SJSA1 (cell line): ENCODE measurements around the gene VWC2. TPM values are rescaled to one million over a fixed set of nuclear protein-coding genes. Genes with fewer than 3 reads are reported as not detected.
"Not testable (repeated sequence)": the region's sequence is repeated elsewhere in the genome, so short reads cannot be mapped to it uniquely, and the experiment has no call there.

Experiments used
- DNase-seq, 2 experiments: peaks; one replicate each; pipeline ENCODE4 v3.0.0-alpha.2; 2015 to 2020; ENCODE audit warnings: low spot score in 2 of 2, low read depth in 1 of 2
- H3K27ac ChIP-seq: fragments of 250-450 bp; sonication (Bioruptor Pico); 2 replicates; pipeline ENCODE4 v1.5.1; 2020; ENCODE audit warnings: mild to moderate bottlenecking, moderate library complexity
- H3K27me3 ChIP-seq: fragments of 250-450 bp; sonication (Bioruptor Pico); replicated peaks from 2 replicates; pipeline ENCODE4 v1.5.1; 2020; ENCODE audit warnings: mild to moderate bottlenecking, moderate library complexity
- H3K36me3 ChIP-seq: fragments of 250-450 bp; sonication (Bioruptor Pico); 2 replicates; pipeline ENCODE4 v1.5.1; 2020; ENCODE audit warnings: mild to moderate bottlenecking
- H3K4me1 ChIP-seq: fragments of 250-450 bp; sonication (Bioruptor Pico); replicated peaks from 2 replicates; pipeline ENCODE4 v1.6.1; 2021; ENCODE audit warnings: mild to moderate bottlenecking
- H3K4me3 ChIP-seq: fragments of 250-450 bp; sonication (Bioruptor Pico); 2 replicates; pipeline ENCODE4 v1.5.1; 2020; ENCODE audit warnings: mild to moderate bottlenecking
- H3K9me3 ChIP-seq: fragments of 250-450 bp; sonication (Bioruptor Pico); replicated peaks from 2 replicates; pipeline ENCODE4 v1.5.1; 2020; ENCODE audit warnings: mild to moderate bottlenecking
- total RNA-seq: library from RNA; depleted of rRNA; stranded (reverse); fragments of >200 nt; shearing (Covaris generic); gene quantifications from 2 replicates; pipeline ENCODE4 v1.2.3, GENCODE V29; 2014

The VWC2 gene
- total RNA-seq, 1 experiment from 2014 or later = not detected

- Histone ChIP-seq H3K36me3 (no peaks in the 10 kb centered on the region), H3K27ac (no peak overlapping the region), H3K9me3 (no peaks in the 10 kb centered on the region), H3K4me1 (no peaks in the 10 kb centered on the region), H3K4me3 (no peak overlapping the region), H3K27me3 (no peaks in the 10 kb centered on the region)
- DNase-seq = no peak
Measured at GRCh38 chr7:49848211-49848841, 74.9 kb downstream of the VWC2 start.

- H3K9me3 ChIP-seq = no peaks in the 10 kb centered on the region
- no peaks in the 10 kb centered on the region for H3K4me1 ChIP-seq
- no peaks in the 10 kb centered on the region for H3K36me3 ChIP-seq
- H3K27ac ChIP-seq = no peak overlapping the region
- no peaks in the 10 kb centered on the region for H3K27me3 ChIP-seq
- H3K4me3 ChIP-seq = no peak overlapping the region
- no peak for DNase-seq
Measured at GRCh38 chr7:49850921-49851613, 77.6 kb downstream of the VWC2 start.

DNA sequence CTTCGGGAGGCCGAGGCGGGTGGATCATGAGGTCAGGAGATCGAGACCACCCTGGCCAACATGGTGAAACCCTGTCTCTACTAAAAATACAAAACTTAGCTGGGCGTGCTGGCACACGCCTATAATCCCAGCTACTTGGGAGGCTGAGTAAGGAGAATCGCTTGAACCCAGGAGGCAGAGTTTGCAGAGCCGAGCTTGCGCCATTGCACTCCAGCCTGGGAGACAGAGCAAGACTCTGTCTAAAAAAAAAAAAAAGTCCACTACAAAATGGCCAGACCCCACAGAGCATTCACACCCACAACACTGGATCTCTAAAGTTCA lies 78.1 kb downstream of the VWC2 start:
- H3K27ac ChIP-seq, DNase-seq, H3K27me3 ChIP-seq, H3K4me3 ChIP-seq, H3K36me3 ChIP-seq, H3K4me1 ChIP-seq, H3K9me3 ChIP-seq: not testable (repeated sequence)

- Histone ChIP-seq H3K9me3 (no peaks in the 10 kb centered on the region), H3K36me3 (no peaks in the 10 kb centered on the region), H3K4me1 (no peaks in the 10 kb centered on the region), H3K4me3 (no peak overlapping the region), H3K27ac (no peak overlapping the region), H3K27me3 (no peaks in the 10 kb centered on the region)
- DNase-seq = peak in 1 of 2 experiments; percentile 6
Measured at GRCh38 chr7:49852619-49853462, 79.4 kb downstream of the VWC2 start.

GRCh38 chr7:49855281-49855980 lies 82.0 kb downstream of the VWC2 start:
- H3K9me3 ChIP-seq = no peaks in the 10 kb centered on the region
- no peak overlapping the region for H3K4me3 ChIP-seq
- DNase-seq = no peak
- H3K27me3 ChIP-seq = no peaks in the 10 kb centered on the region
- H3K27ac ChIP-seq = no peak overlapping the region
- no peaks in the 10 kb centered on the region for H3K36me3 ChIP-seq
- H3K4me1 ChIP-seq = no peaks in the 10 kb centered on the region

- no peaks in the 10 kb centered on the region for H3K27me3 ChIP-seq
- no peaks in the 10 kb centered on the region for H3K36me3 ChIP-seq
- H3K4me3 ChIP-seq = no peak overlapping the region
- DNase-seq = no peak
- H3K4me1 ChIP-seq = no peaks in the 10 kb centered on the region
- H3K9me3 ChIP-seq = no peaks in the 10 kb centered on the region
- no peak overlapping the region for H3K27ac ChIP-seq
Measured at GRCh38 chr7:49860293-49860692, 86.9 kb downstream of the VWC2 start.

DNA sequence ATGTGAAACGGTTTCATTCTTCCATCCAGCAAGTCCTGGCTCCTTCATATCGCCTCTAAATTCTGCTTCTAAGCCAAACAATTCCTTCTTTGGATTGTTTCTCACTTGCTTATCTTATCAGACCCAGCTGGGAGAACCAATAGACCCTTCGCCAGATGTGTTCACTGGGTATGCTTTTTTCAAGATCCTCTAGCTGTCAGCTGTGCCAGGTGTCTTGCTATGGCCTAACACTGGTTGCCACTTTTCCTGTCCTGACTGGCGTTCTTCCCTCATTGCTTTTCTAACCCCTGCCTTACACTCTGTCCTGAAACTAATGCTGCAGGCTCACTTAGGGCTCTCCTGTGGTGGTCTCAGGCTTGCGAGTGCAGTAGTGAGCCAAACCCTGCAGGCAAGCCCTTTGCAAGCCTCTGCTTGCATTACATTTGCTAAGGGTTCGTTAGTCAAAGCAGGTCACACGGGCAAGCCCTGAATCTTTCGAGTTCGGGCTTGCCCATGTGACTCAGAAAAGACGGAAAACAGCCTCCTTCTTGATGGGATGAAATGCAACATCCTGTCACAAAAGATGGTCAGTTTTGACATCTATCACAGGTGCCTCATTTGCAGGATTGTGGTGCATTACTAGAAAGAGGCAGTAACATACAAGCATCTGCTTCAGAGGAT lies 92.8 kb downstream of the VWC2 start:
- H3K36me3 ChIP-seq = no peaks in the 10 kb centered on the region
- no peaks in the 10 kb centered on the region for H3K9me3 ChIP-seq
- no peak overlapping the region for H3K4me3 ChIP-seq
- DNase-seq = no peak
- H3K4me1 ChIP-seq = no peaks in the 10 kb centered on the region
- H3K27ac ChIP-seq = no peak overlapping the region
- H3K27me3 ChIP-seq = no peaks in the 10 kb centered on the region

DNA sequence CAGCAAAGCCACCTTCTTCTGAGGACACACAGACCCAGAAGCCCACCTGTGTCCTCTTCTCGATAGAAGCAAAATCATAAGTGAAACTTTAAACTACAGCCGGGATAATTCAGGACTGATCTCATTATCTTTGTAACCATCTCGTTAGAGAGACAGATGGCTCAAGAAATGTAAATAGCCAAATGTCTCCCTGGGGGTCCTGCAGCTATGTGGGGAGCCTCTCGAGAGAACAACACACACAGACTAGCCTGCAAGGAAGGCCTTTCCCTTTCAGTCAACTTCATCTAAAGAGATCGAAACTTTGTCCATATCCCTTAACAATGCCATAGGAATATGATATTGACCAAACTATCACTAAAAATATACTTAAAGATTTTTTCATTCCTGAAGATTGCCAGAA lies 93.5 kb downstream of the VWC2 start:
- DNase-seq = no peak
- Histone ChIP-seq H3K4me1 (no peaks in the 10 kb centered on the region), H3K36me3 (no peaks in the 10 kb centered on the region), H3K4me3 (no peak overlapping the region), H3K27me3 (no peaks in the 10 kb centered on the region), H3K27ac (no peak overlapping the region), H3K9me3 (no peaks in the 10 kb centered on the region)

DNA sequence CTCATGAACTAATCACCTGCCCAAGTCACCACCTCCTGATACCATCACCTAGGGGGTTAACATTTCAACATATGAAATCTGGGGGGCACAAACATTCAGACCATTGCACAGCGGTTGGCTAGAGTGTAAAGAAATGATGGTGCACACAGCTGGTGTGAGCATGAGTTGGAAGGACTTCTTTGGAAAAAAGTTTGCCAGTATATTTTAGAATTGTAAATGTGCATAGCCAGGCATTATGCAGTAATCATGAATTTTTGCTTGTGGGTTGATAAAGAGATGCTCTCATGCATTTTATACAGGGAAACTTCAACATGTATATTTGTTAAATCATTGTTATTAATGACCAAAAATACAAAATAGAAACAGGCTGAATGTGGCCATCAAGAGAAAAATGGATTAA lies 100.0 kb downstream of the VWC2 start:
- H3K9me3 ChIP-seq = peaks cover 5% of the 10 kb centered on the region; the same call in 1 of the 2 replicates
- no peaks in the 10 kb centered on the region for H3K27me3 ChIP-seq
- no peak for DNase-seq
- H3K4me1 ChIP-seq = no peaks in the 10 kb centered on the region
- no peaks in the 10 kb centered on the region for H3K36me3 ChIP-seq
- no peak overlapping the region for H3K4me3 ChIP-seq
- no peak overlapping the region for H3K27ac ChIP-seq

DNA sequence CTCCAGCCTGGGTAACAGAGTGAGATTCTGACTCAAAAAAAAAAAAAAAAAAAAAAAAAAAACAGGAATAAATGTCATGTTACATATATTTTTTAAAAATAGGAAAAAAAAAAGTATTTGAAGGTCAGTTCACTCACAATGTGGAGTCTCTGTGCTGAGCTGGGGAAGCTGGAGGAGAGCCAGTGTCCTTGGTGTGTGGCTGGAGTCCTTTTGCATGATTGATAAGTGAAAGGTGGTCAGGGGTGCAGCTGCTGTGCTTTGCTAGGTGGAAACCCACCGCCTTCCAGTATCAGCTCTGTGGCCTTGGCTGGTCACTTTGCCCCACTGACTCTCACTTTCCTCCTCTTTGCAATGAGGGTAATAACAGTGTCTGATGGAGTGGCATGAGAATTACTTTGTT lies 101.9 kb downstream of the VWC2 start:
- no peaks in the 10 kb centered on the region for H3K36me3 ChIP-seq
- DNase-seq = no peak
- no peak overlapping the region for H3K27ac ChIP-seq
- H3K27me3 ChIP-seq = no peaks in the 10 kb centered on the region
- H3K4me3 ChIP-seq = no peak overlapping the region
- H3K9me3 ChIP-seq = peaks cover 5% of the 10 kb centered on the region; the same call in 1 of the 2 replicates
- H3K4me1 ChIP-seq = no peaks in the 10 kb centered on the region

GRCh38 chr7:49876202-49876601 lies 102.8 kb downstream of the VWC2 start:
- peaks cover 5% of the 10 kb centered on the region; the same call in 1 of the 2 replicates for H3K9me3 ChIP-seq
- no peak for DNase-seq
- no peak overlapping the region for H3K4me3 ChIP-seq
- H3K27ac ChIP-seq = no peak overlapping the region
- no peaks in the 10 kb centered on the region for H3K27me3 ChIP-seq
- H3K4me1 ChIP-seq = no peaks in the 10 kb centered on the region
- H3K36me3 ChIP-seq = no peaks in the 10 kb centered on the region

DNA sequence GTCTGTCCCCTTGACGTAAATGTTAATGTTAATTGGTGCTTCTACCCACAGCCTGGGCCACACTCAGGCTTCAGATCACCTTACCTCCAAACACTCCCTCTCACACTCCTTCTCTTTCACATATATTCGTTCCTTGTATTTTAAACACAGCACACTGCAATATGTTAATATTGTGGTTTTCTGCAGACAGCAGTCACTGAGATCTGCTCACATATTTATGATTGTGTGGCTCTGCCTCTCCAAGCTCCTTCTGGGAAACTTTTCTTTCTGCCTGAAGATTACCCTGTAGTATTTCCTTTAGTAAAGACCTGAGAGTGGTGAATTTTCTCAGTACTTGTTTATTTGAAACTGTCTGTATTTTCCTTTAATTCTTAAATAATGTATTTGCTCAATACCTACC lies 104.7 kb downstream of the VWC2 start:
- no peaks in the 10 kb centered on the region for H3K27me3 ChIP-seq
- H3K27ac ChIP-seq = no peak overlapping the region
- no peaks in the 10 kb centered on the region for H3K4me1 ChIP-seq
- no peaks in the 10 kb centered on the region for H3K36me3 ChIP-seq
- DNase-seq = no peak
- H3K9me3 ChIP-seq = peaks cover 5% of the 10 kb centered on the region; the same call in 1 of the 2 replicates
- H3K4me3 ChIP-seq = no peak overlapping the region

DNA sequence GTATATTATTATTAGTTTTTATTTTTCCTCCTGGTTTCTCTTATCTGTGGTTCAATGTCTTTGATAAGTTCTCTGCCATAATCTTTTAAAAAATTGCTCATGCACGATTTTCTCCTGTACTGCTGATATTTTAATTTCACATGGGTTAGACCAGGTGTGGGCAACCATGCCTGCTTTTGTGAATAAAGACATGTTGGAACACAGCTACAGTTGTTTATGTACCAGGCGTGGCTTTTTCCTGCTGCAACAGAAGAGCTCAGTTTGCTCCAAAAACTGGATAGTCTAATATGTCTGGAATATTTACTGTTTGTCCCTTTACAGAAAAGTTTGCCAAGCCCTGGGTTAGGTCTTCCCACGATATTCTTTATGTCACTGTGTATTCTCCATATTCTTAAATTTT lies 105.2 kb downstream of the VWC2 start:
- H3K27ac ChIP-seq = no peak overlapping the region
- H3K9me3 ChIP-seq = peaks cover 5% of the 10 kb centered on the region; the same call in 1 of the 2 replicates
- no peaks in the 10 kb centered on the region for H3K27me3 ChIP-seq
- no peaks in the 10 kb centered on the region for H3K36me3 ChIP-seq
- H3K4me3 ChIP-seq = no peak overlapping the region
- no peaks in the 10 kb centered on the region for H3K4me1 ChIP-seq
- DNase-seq = no peak
